CD8-positive, alpha-beta memory T cell (primary cell): Measurements from ENCODE around the gene ZC3H13. TPM values are rescaled to one million over a fixed set of nuclear protein-coding genes. Genes with fewer than 3 reads are reported as not detected.

Source experiments
- CTCF ChIA-PET: fragments of 350-600 bp; sonication (Branson Sonifier 250); formaldehyde crosslinking; loops from one replicate; lab custom pipeline; 2021; ENCODE audit warnings: antibody characterized with exemption; lab: Charles Lee
- POLR2A ChIA-PET: fragments of 350-600 bp; sonication (Branson Sonifier 250); formaldehyde crosslinking; loops from one replicate; lab custom pipeline; 2021; ENCODE audit warnings: antibody characterized with exemption; lab: Charles Lee
- DNase-seq, 5 donors: peaks; one replicate each; pipeline versions ENCODE4 v3.0.0 to v3.0.0-alpha.2; 2020 to 2022; ENCODE audit warnings: mixed read lengths in 1 of 5
- H3K27ac ChIP-seq: one replicate; pipeline ENCODE4 v1.7.0; 2013; ENCODE audit warnings: low read depth, mild to moderate bottlenecking, low read length, moderate library complexity
- H3K27me3 ChIP-seq: 2 replicates; pipeline ENCODE4 v1.7.0; 2013; ENCODE audit warnings: low read length, mild to moderate bottlenecking; ENCODE audit not compliant: insufficient read depth, poor library complexity, severe bottlenecking
- H3K36me3 ChIP-seq: 2 replicates; pipeline ENCODE4 v1.7.0; 2013; ENCODE audit warnings: mild to moderate bottlenecking, low read length, moderate library complexity; ENCODE audit not compliant: insufficient read depth
- H3K4me1 ChIP-seq: 2 replicates; pipeline ENCODE4 v1.7.0; 2013; ENCODE audit warnings: mild to moderate bottlenecking, low read length, moderate library complexity; ENCODE audit not compliant: insufficient read depth
- H3K4me3 ChIP-seq: 2 replicates; pipeline ENCODE4 v1.7.0; 2013; ENCODE audit warnings: mild to moderate bottlenecking, low read length
- H3K9me3 ChIP-seq: 2 replicates; pipeline ENCODE4 v1.7.0; 2013; ENCODE audit warnings: mild to moderate bottlenecking, low read length
- H3K27ac Mint-ChIP-seq, 8 donors: one replicate each; pipeline ENCODE4 v1.8.0; 2020 to 2021; ENCODE audit warnings: mixed read lengths in 8 of 8, mild to moderate bottlenecking in 6 of 8, inconsistent platforms in 3 of 8, moderate library complexity in 3 of 8
- H3K27me3 Mint-ChIP-seq, 2 donors: one replicate each; pipeline ENCODE4 v1.8.0; 2020 to 2021; ENCODE audit warnings: mixed read lengths in 2 of 2, mild to moderate bottlenecking in 1 of 2, moderate library complexity in 1 of 2
- H3K36me3 Mint-ChIP-seq, 3 donors: one replicate each; pipeline ENCODE4 v1.8.0; 2020 to 2021; ENCODE audit warnings: mixed read lengths in 3 of 3, inconsistent platforms in 1 of 3, mild to moderate bottlenecking in 1 of 3
- H3K4me1 Mint-ChIP-seq, 3 donors: one replicate each; pipeline ENCODE4 v1.8.0; 2020 to 2021; ENCODE audit warnings: mixed read lengths in 3 of 3, inconsistent platforms in 1 of 3, mild to moderate bottlenecking in 1 of 3
- H3K4me3 Mint-ChIP-seq, 7 donors: one replicate each; pipeline ENCODE4 v1.8.0; 2020 to 2021; ENCODE audit warnings: mixed read lengths in 7 of 7, mild to moderate bottlenecking in 6 of 7, moderate library complexity in 4 of 7, inconsistent platforms in 2 of 7
- H3K9me3 Mint-ChIP-seq, 5 donors: one replicate each; pipeline ENCODE4 v1.8.0; 2020 to 2022; ENCODE audit warnings: mixed read lengths in 5 of 5, mild to moderate bottlenecking in 3 of 5, moderate library complexity in 2 of 5, inconsistent platforms in 1 of 5
- polyA plus RNA-seq: library from polyadenylated mRNA; unstranded; fragments of 300-500 nt; fragmentation: Illumina TruSeq; gene quantifications from one replicate; pipeline ENCODE4 v1.2.3, GENCODE V29; 2021
- total RNA-seq, 2 experiments: library from RNA; stranded (reverse); gene quantifications; one replicate each; pipeline ENCODE4 v1.2.3, GENCODE V29; 2021

ZC3H13 gene
- total and polyA plus RNA-seq, 3 experiments from 2014 or later: 45.1 to 62.4 (median 49.4) TPM

DNA sequence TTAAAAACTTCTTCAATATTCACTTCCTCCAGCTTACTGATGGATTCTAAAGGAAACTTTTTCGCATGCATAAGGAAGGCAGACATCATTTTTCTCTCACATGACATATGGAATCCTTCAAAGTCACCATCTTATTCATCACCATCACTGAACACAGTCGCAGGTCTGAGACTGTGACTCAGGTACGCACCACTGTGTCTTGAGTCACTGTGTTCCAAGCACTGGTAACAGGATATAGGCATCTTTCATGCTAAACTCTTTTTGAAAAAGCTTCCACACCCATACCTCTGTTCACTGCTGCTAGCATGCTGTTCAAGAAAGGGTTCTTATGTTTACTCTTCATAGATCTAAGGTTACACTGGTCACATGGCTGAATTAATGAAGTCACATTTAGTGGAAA is 133.9 kb downstream of the ZC3H13 start:
- Mint-ChIP-seq H3K27me3 (peaks cover 7 to 19% of the 10 kb centered on the region in 2 donors), H3K4me3 (no peak overlapping the region), H3K4me1 (no peaks in the 10 kb centered on the region), H3K9me3 (no peaks in the 10 kb centered on the region), H3K36me3 (no peaks in the 10 kb centered on the region), H3K27ac (no peak overlapping the region)
- H3K36me3 ChIP-seq: no peaks in the 10 kb centered on the region
- H3K4me3 ChIP-seq: no peak overlapping the region
- H3K4me1 ChIP-seq: no peaks in the 10 kb centered on the region
- H3K27ac ChIP-seq: no peak overlapping the region
- no peaks in the 10 kb centered on the region for H3K27me3 ChIP-seq
- POLR2A ChIA-PET: no interaction called here
- no peak for DNase-seq
- CTCF ChIA-PET: no interaction called here
- no peaks in the 10 kb centered on the region for H3K9me3 ChIP-seq

DNA sequence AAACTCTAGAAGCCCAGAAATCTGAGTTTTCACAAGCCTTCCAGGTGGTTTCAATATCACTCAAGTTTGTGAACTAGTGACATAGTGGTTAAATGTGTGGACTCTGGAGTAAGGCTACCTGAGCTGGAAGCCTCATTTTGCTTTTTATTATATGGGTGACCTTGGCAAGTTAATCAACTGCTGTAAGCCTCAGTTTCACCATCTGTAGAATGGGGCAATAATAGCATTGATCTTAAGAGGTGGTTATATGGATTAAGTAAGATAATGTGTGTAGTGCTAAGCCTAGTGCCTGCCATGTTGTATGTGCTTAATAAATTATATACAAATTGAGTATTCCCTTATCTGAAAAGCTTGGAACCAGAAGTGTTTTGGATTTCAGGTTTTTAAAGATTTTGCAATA is 135.5 kb downstream of the ZC3H13 start:
- Mint-ChIP-seq H3K9me3 (no peaks in the 10 kb centered on the region), H3K4me1 (no peaks in the 10 kb centered on the region)
- CTCF ChIA-PET: no interaction called here

DNA sequence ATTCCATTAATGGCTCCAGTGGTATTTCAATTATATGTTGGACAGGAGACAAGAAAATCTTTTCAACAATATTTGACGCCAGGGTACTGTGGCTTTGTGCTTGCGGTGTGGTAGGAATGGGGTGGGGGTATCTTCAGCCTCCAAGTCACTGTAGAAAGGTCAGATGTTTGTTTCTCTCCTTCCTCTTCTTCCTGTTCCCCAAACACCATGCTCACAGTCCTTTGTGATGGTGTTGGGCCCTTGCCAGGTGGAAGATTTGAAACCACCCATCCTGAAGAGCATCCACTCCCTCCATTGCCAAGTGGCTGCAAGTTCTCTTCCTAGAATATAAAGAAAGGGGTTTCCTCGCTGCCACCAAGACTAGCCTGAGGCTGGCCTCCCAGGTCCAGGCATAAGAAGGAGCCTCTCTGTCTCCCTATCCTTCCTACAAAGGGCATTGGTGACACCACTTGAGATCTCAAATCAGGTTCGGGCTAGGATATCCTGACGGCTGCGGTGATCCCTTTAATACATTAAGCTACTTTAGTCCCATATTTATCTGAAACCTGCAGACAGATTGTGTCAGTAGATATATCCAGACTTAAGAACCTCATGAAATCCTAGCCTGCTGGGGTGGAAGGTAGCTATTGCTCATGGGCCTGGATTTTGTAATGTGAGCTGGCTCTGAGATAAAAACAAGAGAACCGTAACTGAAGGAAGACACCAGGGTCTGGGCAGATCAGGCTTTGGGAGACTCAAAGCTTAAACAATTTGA is 136.7 kb downstream of the ZC3H13 start:
- CTCF ChIA-PET: no interaction called here
- H3K4me1 Mint-ChIP-seq: no peaks in the 10 kb centered on the region
- H3K27ac Mint-ChIP-seq: no peak overlapping the region
- no peaks in the 10 kb centered on the region for H3K36me3 Mint-ChIP-seq
- no peak overlapping the region for H3K4me3 ChIP-seq
- no peaks in the 10 kb centered on the region for H3K4me1 ChIP-seq
- POLR2A ChIA-PET: no interaction called here
- H3K27me3 Mint-ChIP-seq: peaks cover 4 to 14% of the 10 kb centered on the region in 2 donors
- H3K36me3 ChIP-seq: no peaks in the 10 kb centered on the region
- H3K27me3 ChIP-seq: no peaks in the 10 kb centered on the region
- DNase-seq: no peak
- no peak overlapping the region for H3K27ac ChIP-seq
- H3K4me3 Mint-ChIP-seq: no peak overlapping the region
- no peaks in the 10 kb centered on the region for H3K9me3 ChIP-seq
- no peaks in the 10 kb centered on the region for H3K9me3 Mint-ChIP-seq

More for the DNA sequence above, 135.5 kb downstream of the ZC3H13 start:
- no peaks in the 10 kb centered on the region for H3K36me3 ChIP-seq
- DNase-seq: no peak
- no peaks in the 10 kb centered on the region for H3K27me3 ChIP-seq
- Mint-ChIP-seq H3K36me3 (no peaks in the 10 kb centered on the region), H3K4me3 (no peak overlapping the region), H3K27me3 (peaks cover 7 to 19% of the 10 kb centered on the region in 2 donors), H3K27ac (no peak overlapping the region)
- no peak overlapping the region for H3K4me3 ChIP-seq
- POLR2A ChIA-PET: no interaction called here
- no peaks in the 10 kb centered on the region for H3K9me3 ChIP-seq
- H3K27ac ChIP-seq: no peak overlapping the region
- no peaks in the 10 kb centered on the region for H3K4me1 ChIP-seq

DNA sequence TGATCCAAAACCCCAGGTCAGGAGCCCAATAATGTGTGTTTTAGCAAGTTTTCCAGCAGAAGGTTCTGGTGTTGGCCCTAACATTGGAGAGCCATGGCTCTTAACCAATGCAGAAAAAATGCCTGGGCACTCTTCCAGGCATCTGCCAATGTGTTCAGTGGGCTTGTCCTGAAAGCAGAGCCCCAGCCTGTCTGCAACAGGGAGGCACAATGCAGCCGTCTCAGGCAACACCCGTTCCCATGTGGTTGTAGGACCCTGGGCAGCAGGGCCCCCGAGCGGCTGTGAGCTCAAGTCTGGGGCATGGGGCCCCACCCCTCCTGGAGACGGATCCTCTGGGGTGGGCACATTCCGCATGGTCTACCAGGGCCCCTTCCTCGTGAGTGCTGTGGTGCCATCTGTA is 142.9 kb downstream of the ZC3H13 start:
- no peaks in the 10 kb centered on the region for H3K9me3 ChIP-seq
- H3K4me3 ChIP-seq: no peak overlapping the region
- Mint-ChIP-seq H3K27me3 (peaks cover 4 to 5% of the 10 kb centered on the region in 2 donors), H3K27ac (no peak overlapping the region), H3K36me3 (no peaks in the 10 kb centered on the region), H3K4me3 (no peak overlapping the region), H3K4me1 (no peaks in the 10 kb centered on the region), H3K9me3 (no peaks in the 10 kb centered on the region)
- no peaks in the 10 kb centered on the region for H3K27me3 ChIP-seq
- POLR2A ChIA-PET: no interaction called here
- no peak for DNase-seq
- H3K36me3 ChIP-seq: no peaks in the 10 kb centered on the region
- no peaks in the 10 kb centered on the region for H3K4me1 ChIP-seq
- CTCF ChIA-PET: no interaction called here
- no peak overlapping the region for H3K27ac ChIP-seq

DNA sequence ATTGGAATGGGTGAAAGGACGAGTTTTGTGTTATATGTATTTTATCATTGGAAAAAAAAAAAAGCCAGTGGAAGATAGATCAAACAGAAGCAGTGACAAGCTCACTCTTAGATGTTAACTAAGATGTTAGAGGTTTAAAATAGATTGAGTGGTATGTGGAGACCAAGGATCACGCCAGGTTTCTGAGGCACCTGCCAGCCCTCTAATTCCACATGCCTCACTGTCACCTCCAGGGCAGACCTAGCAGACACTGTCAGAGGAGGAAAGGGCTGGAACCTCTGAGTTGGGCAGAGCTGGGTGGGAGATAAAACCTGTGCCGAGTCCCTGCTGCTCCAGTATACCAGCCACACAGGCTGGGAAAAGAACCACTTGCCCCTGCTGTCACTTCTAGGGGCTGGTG is 143.5 kb downstream of the ZC3H13 start:
- H3K9me3 Mint-ChIP-seq: no peaks in the 10 kb centered on the region
- no peaks in the 10 kb centered on the region for H3K36me3 Mint-ChIP-seq
- ChIA-PET CTCF (no interaction called here), POLR2A (no interaction called here)
- Histone ChIP-seq H3K36me3 (no peaks in the 10 kb centered on the region), H3K27ac (no peak overlapping the region), H3K4me3 (no peak overlapping the region), H3K9me3 (no peaks in the 10 kb centered on the region), H3K4me1 (no peaks in the 10 kb centered on the region), H3K27me3 (no peaks in the 10 kb centered on the region)
- no peak overlapping the region for H3K4me3 Mint-ChIP-seq
- H3K27ac Mint-ChIP-seq: no peak overlapping the region
- H3K27me3 Mint-ChIP-seq: peaks cover 4 to 7% of the 10 kb centered on the region in 2 donors
- no peak for DNase-seq
- H3K4me1 Mint-ChIP-seq: no peaks in the 10 kb centered on the region

DNA sequence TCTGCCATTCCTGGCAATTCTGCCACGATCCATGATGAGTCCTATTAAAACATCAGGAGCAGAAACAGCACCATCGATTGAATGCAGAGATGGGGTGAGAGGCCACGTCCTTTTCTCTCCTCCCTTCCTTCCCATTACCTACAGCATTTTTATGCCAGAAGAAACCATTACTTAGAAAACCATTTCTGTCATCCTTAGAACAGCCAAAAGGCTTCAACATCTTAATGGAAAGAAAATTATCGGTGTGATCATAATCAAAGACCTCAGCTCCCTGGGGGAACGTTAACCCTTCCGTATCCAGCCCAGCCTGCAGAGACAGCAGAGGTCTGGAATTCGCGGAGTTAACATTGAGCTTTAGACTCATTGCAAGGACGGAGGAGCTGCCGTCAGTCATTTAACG is 145.0 kb downstream of the ZC3H13 start:
- H3K4me1 ChIP-seq: no peaks in the 10 kb centered on the region
- H3K36me3 ChIP-seq: no peaks in the 10 kb centered on the region
- H3K4me1 Mint-ChIP-seq: no peaks in the 10 kb centered on the region
- no peak for DNase-seq
- no peaks in the 10 kb centered on the region for H3K36me3 Mint-ChIP-seq
- H3K27me3 ChIP-seq: no peaks in the 10 kb centered on the region
- H3K9me3 Mint-ChIP-seq: no peaks in the 10 kb centered on the region
- H3K9me3 ChIP-seq: no peaks in the 10 kb centered on the region
- no peak overlapping the region for H3K4me3 ChIP-seq
- no peak overlapping the region for H3K27ac ChIP-seq
- peak overlapping the region in 1 of 8 donors; percentile 6 for H3K27ac Mint-ChIP-seq
- no peak overlapping the region for H3K4me3 Mint-ChIP-seq
- CTCF ChIA-PET: no interaction called here
- peaks cover 7 to 10% of the 10 kb centered on the region in 2 donors for H3K27me3 Mint-ChIP-seq
- POLR2A ChIA-PET: no interaction called here

Other genes with a start within 250 kb of the ZC3H13 start
- under 1 TPM; 0.11 to 0.20 TPM for gene SIAH3, start 201.0 kb downstream of the ZC3H13 start, total RNA-seq
- gene SIAH3, start 201.0 kb downstream of the ZC3H13 start, polyA plus RNA-seq: not detected
- gene CPB2, start 52.3 kb upstream of the ZC3H13 start, total RNA-seq: not detected
- gene CPB2, start 52.3 kb upstream of the ZC3H13 start, polyA plus RNA-seq: not detected
- 100 to 1,000 TPM; 838 to 869 TPM for gene LCP1, start 129.4 kb upstream of the ZC3H13 start, total RNA-seq
- gene LCP1, start 129.4 kb upstream of the ZC3H13 start, polyA plus RNA-seq: 1,545 TPM
- under 1 TPM; 0.55 TPM for gene LRRC63, start 159.2 kb upstream of the ZC3H13 start, total RNA-seq
- not detected for gene LRRC63, start 159.2 kb upstream of the ZC3H13 start, polyA plus RNA-seq